ENCODE results near the gene ATF7IP2. TPM values are rescaled to one million over a fixed set of nuclear protein-coding genes. Genes with fewer than 3 reads are reported as not detected.

The ATF7IP2 gene
- total and polyA plus RNA-seq, 10 of the 15 experiments (the other 5 are each of a cell fraction or from before 2014, with no cell fraction given): 24.6 to 82.1 (median 51.9) TPM

GRCh38 chr16:10500582-10500981, 114.7 kb downstream of the ATF7IP2 start:
- ATAC-seq: no peak
- no TSS peak for BruUV-seq (replicated peaks)

More at GRCh38 chr16:10500582-10500981, 114.7 kb downstream of the ATF7IP2 start:
- FAIRE-seq (no peak), DNase-seq (ENCODE audit: low read depth, low spot score) (no peak)
- CTCF ChIA-PET: interaction anchor here (0.6 to 0.9 kb wide), 4 partner anchors 186 to 1366 kb away, joined by 3 to 5 read pairs (median 4); no protein-coding TSS in a partner anchor
- TF ChIP-seq E2F4 (IDR thresholded peaks at IDR 0.05; ENCODE audit: low read depth, low read length): no peak
- TF ChIP-seq MEF2B (IDR thresholded peaks at IDR 0.05; ENCODE audit: partially characterized antibody, poor library complexity, severe bottlenecking): no peak
- TF ChIP-seq TAF1 (IDR thresholded peaks at IDR 0.05; ENCODE audit: borderline replicate concordance, low read depth, low read length): no peak
- no peak for TF ChIP-seq IRF3 (IDR thresholded peaks at IDR 0.05)
- no peak for TF ChIP-seq E4F1 (IDR thresholded peaks at IDR 0.05; ENCODE audit: borderline replicate concordance, partially characterized antibody)
- TF ChIP-seq ASH2L (IDR thresholded peaks at IDR 0.05; ENCODE audit: borderline replicate concordance, low read depth): no peak
- no peak for TF ChIP-seq NR2F1 (conservative IDR thresholded peaks at IDR 0.05)
- TF ChIP-seq PRDM15 (CRISPR knock-in tag; IDR thresholded peaks at IDR 0.05): no peak
- TF ChIP-seq HDAC6 (IDR thresholded peaks at IDR 0.05; ENCODE audit: unreplicated experiment): no peak
- no peak for TF ChIP-seq CBX5 (IDR thresholded peaks at IDR 0.05; ENCODE audit: low read depth)
- TF ChIP-seq SUZ12 (IDR thresholded peaks at IDR 0.05; ENCODE audit: unreplicated experiment): no peak
- no peak for TF ChIP-seq SMC3 (IDR thresholded peaks at IDR 0.05; ENCODE audit: borderline replicate concordance, low read length)
- no peak for TF ChIP-seq FOS (IDR thresholded peaks at IDR 0.05; ENCODE audit: borderline replicate concordance, extremely low read depth, insufficient read length)
- Histone ChIP-seq H3K27ac (ENCODE audit: control insufficient read depth, insufficient read depth) (no peak overlapping the region), H3K4me1 (ENCODE audit: control insufficient read depth, insufficient read depth, low read length) (no peaks in the 10 kb centered on the region; the same call in 1 of the 2 replicates), H3K9me3 (replicated peaks; ENCODE audit: control insufficient read depth, insufficient read depth, low read length) (no peaks in the 10 kb centered on the region; the same call in 2 of the 3 replicates), H3K4me2 (ENCODE audit: control insufficient read depth, insufficient read depth) (no peak overlapping the region), H3K9ac (ENCODE audit: control insufficient read depth, insufficient read depth, low read length) (no peak overlapping the region), H2AFZ (ENCODE audit: control insufficient read depth, low read depth, low read length) (no peak overlapping the region), H3K36me3 (ENCODE audit: control insufficient read depth in 2 of 2, insufficient read depth in 2 of 2, low read length in 1 of 2) (no peaks in the 10 kb centered on the region), H3K4me3 (no peak overlapping the region), H4K20me1 (ENCODE audit: control insufficient read depth, insufficient read depth) (no peaks in the 10 kb centered on the region), H3K79me2 (ENCODE audit: control insufficient read depth, insufficient read depth, low read length) (no peaks in the 10 kb centered on the region), H3K27me3 (replicated peaks in 1 of 2; ENCODE audit: control insufficient read depth in 2 of 2, insufficient read depth in 2 of 2, low read length in 1 of 2) (no peaks in the 10 kb centered on the region)
- SMC1A ChIA-PET (ENCODE audit: uncharacterized antibody, unreplicated experiment): interaction anchor here (1.1 kb wide), 1 partner anchor 186 kb away, joined by 4 read pairs; no protein-coding TSS in a partner anchor
- intact Hi-C loops (cut with micrococcal nuclease; ENCODE audit: unreplicated experiment): no loop called here
- WGBS (ENCODE audit: insufficient coverage, insufficient replicate concordance, low lambda C conversion rate, missing lambda C conversion rate): 95% methylated on average over 3 of the region's 3 CpGs
- POLR2A ChIA-PET: interaction anchor here (0.7 kb wide), 1 partner anchor 15 kb away, joined by 5 read pairs; no protein-coding TSS in a partner anchor
- in situ Hi-C loops (cut with MboI): no loop called here
- RAD21 ChIA-PET (ENCODE audit: unreplicated experiment): interaction anchor here (1.1 kb wide), 1 partner anchor 19 kb away, joined by 3 read pairs; no protein-coding TSS in a partner anchor

Measured in GM12878 (cell line).